ENCODE measurements around the gene PDLIM1.

Gene PDLIM1

DNA sequence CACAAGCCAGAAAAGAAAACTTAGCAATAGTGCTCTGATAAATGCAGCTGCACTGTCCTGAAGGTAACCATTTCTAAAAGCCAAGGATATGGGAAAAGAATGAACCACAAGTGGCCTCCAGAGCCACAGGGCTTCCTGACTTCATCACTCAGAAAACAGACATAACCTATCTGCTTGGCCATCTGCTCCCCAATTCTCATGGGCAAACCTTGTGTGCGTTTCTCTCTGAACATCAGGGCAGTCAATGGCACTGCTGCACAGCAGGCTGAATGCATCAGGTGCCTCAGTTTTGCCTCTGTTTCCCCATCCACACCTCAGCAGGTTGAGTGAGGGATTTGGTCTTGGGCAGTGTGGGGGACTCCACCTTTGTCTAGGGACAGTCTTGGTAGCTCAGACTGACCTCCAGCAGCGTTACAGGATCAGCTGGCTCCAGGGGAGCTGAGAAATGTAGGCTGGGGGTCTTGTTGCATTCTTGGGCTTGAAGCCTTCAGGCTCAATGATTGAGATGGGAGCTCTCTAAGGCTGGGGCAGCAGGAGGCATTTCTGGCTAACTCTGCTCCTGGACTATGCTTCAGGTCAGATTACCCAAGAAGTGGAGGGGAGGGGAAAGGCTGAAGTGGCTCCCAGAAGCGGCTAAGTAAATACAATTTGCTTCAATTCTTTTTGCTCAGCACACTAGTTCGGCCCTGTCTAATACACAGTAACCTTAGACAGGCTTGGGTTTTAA lies 23.6 kb upstream of the PDLIM1 start:
- DNase-seq (ENCODE audit: low spot score): no peak

DNA sequence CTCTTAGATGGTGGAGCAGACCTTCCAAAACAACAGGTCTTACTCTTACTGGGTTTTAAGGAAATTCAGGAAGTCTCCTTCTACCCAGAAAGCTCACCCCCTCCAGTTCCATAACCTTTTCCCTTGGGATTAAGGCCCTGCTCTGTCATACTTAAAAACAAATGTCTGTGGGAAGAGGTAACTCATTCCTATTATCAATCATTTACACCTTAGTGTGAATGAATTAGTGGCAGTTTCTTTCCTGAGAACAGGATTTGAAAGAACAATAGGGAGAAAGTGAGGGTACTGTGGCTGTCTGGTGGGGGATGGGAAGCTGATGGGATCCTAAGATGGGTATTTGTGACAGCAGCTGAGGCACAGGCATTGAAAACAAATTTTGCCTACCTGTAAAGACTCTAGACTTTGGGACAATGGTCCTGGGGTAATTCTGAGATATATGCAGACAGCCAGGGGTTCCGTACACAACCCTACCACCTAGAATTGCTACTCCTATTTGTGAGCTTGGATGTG lies 22.2 kb upstream of the PDLIM1 start:
- no peak for DNase-seq (ENCODE audit: low spot score)

DNA sequence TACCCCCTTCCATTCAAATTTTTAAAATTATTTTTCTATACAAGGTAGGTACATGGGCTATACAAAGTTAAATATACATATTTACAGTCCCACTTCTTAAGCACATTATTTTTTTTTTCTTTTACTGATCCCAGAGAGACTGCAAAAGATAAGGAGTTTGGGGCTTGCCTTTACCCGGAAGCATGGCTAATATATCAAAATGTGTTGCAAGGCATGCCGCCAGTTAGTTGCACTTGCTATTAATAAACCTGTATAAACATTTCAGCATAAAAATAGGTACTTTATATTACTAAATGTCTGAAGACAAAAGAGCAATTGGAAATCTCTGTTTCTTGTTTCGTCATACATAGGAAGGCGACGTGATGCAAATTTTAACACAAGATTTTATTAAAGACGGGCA lies 21.5 kb upstream of the PDLIM1 start:
- no peak for DNase-seq (ENCODE audit: low spot score)

DNA sequence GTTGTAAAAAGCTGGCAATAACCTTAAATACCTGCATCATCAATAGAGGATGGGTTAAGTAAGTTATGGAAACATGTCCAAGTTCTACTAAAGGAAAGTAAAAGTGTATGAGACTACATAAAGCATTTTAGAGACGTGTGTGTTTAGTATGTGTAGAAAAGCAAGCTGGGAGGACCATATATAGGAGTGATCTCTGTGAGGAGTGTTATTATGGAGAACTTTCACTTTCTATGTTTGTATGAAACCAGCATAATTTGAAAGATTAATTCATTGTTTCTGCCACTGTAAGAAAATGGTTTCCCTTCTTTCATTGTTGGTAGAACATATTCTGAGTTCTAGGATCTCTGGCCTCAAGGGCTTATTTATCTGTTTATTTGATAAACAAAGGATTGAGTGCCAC lies 19.2 kb upstream of the PDLIM1 start:
- no peak for DNase-seq (ENCODE audit: low spot score)

DNA sequence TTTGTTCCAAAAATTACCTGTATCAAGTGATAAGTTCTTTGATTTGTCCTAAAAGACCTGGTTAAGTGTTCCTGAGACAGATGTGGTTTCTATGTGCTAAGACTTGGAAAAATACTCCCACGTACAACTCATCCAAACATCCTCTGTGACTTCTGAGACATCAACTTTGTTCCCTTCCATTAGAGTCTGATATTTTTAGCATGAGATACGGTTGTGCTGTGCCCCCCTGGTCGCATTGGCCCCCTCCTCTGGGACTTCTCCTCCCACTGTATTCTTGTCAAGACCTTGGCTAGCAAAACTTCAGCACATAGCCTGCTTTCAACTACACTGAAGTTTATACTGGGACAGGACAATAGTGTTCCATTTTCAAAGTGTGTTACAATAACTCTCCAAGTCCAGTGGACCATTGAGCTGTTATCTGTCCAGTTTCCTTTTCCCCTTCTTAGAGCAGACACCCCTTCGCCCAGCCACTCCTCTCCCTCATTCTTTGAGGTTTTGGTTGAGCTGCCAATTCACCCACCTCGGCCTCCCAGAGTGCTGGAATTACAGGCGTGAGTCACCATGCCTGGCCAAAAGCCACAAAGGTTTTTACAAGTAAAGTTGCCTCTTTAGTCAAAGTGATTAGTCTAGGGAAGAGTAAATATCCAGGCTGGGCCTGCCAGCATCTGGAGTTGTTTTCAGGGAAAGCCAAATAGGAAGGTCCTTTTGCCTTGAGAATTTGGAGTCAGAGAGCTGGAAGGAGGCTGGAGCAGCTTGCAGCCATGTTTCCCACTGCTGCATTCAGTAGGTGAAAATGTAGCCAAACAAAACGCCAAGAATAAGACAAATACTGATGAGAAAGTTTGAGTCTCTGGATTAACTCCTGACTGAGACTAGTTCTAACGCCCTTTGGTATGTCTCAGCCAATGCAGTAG lies 17.8 kb upstream of the PDLIM1 start:
- no peak for DNase-seq (ENCODE audit: low spot score)

DNA sequence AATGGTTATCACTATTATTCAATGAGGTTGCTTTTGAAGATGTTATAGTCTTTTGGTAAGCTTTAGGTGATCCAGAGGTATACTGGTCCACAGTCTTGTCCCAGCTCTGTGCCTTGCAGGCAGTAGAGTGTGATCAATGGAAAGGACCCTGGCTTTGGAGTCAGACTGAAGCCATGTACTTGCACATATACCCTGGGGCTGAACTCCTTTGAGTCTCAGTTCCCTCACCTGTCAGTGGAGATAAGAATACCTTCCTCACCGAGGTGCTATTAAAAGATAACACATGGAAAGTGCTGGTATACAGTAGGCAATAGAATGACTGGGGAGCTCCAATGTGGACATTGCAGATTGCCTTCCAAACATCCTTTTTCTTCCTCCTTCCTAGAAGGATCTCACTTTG lies 16.0 kb upstream of the PDLIM1 start:
- no peak for DNase-seq (ENCODE audit: low spot score)

DNA sequence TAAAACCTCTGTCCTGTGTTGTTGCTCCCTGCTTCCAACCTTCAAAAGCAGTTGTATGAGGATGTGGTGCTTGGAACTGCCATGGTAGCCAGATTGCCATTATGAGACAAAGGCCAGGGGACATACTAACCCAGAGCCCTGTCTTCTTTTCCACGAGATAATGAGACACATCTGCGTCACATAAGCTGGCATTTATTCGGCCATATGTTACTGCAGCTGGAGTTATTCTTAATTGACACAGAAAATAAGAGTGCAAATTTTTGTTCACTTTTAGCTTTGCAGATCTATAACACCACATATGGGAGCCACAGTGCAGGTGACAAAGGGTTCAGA lies 15.5 kb upstream of the PDLIM1 start:
- DNase-seq (ENCODE audit: low spot score): no peak

DNA sequence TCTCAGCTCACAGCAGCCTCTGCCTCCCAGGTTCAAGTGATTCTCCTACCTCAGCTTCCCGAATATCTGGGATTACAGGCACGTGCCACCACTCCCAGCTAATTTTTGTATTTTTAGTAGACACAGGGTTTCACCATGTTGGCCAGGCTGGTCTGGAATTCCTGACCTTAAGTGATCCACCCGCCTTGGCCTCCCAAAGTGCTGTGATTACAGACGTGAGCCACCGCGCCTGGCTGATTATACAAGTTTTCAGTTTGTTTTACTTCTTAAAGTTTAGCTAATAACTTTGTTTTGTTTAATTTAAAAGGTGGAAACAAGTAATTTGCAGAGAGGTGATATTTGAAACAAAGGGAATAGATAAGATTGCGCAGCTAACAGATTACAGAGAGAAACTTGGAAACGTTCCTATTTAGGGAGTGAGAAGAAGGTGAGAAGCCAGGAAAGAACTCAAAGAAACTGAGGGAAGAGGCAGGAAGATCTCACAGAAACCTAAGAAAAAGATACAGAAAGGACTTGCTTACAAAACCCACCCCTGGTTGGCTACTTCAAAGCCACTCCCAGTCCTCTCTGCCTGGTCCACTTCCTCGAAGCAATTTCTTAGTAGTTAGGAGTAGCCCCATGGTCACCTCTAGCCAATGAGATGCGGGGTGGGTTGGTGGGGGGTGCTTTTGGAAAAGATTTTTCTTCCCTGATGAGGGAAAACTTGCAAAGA lies 15.0 kb upstream of the PDLIM1 start:
- DNase-seq (ENCODE audit: low spot score): no peak

DNA sequence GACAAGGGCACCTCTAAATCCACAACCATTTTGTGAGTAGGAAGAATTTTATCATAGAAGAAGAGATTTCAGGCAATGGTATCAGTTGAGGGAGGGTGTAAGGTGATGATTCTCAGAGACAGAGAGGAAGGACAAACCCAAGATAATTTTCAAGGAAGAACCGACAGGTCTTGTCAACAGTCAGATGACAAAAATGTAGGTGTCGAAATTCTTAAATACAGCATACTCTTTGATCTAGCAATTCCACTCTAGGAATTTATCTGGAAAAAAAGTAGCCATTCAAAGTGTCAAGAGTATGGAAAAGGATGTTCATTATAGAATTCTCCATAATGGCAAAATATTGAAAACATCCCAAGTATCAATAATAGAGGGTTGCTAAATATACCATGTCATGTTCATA lies 14.2 kb upstream of the PDLIM1 start:
- no peak for DNase-seq (ENCODE audit: low spot score)

DNA sequence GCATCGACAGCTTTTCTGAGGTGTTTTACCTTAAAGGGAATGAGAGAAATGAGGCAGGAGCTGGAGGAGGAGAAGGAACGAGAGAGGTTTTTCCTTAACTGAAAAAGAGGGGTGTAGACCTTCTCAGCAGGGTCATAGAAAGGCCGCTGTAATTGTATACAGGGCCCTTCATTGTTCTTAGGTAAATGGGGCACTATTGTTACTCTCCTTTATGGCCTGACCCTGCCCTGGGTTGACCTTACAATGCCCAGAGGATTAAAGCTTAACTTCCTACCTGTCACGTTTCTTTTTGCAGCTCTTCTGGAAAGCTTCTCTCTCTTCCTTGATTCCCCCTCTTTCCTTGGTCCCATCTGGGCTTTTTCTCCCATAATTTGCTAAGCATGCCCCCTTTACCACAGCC lies 13.7 kb upstream of the PDLIM1 start:
- no peak for DNase-seq (ENCODE audit: low spot score)

DNA sequence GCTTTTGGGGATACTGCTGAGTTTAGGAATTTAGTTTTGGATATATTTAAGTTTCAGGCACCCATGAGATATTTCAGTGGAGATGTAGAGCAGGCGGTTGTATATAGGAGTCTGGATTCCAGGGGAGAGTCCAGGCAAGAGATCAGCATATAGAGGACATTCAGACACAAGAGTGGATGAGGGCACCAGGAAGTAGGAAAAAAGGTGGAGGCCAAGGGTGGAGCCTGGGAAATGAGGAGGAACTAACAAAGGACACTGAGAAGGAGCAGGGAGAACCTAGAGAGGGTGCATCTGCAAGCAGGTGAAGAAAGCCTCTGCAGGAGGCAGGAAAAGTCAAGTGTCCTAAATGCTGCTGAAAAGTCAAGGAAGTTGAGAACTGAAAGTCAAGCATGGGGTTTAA lies 13.1 kb upstream of the PDLIM1 start:
- no peak for DNase-seq (ENCODE audit: low spot score)

DNA sequence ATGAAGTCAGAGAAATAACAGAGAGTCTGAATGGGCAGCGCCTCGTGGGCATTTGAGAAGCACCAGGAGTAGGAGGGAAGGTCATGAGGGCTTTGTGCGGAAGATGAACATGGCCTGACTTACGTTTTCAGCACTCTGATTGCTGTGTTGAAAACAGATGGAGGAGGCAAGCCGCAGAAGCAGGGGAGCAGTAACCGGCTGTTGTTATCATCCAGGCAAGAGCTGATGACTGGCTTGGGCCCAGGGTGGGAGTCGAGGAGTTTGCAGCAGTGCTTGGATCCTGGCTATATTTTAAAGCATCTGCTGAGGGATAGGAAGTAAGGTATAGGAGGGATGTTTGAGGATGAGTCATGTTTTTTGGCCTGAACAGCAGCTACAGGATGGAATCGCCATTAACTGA lies 12.7 kb upstream of the PDLIM1 start:
- DNase-seq (ENCODE audit: low spot score): no peak

DNA sequence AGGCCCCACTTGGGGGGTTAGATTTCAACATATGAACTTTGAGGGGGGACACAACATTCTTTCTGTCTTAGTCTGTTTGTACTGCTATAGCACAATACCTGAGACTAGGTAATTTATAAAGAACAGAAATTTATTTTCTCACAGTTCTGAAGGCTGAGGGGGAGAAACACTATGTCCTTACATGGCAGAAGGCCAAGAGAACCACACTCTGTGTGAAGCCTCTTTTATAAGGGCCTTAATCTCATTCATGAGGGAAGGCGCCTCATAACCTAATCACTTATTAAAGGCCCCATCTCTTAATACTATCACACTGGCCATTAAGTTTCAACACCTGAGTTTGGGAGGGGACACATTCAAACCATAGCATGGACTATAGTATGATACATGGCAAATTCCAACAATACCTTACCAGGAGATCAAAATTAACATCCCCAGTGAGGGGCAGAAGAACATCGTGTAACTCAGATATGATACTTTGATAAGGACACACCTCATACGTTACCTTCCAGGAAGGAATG lies 9.3 kb upstream of the PDLIM1 start:
- no peak for DNase-seq (ENCODE audit: low spot score)

DNA sequence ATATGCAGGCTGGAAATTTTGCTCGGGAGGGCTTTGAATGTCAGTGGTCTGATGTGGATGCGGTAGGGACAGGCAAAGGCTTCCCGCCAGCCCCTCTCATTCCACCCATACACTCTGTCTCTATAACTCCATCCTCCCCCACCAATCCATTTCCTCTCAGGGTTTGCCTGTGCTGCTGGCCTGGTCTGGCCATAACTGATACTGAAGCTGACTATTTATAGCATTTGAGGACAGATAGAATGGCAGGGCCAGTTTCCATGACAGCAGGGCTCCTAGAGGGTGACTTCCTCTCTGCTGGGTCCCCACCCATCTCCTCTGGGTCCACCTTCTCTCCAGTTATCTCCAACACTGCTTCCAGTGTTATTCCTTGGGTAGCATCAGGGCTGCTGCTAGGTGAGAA lies 6.6 kb upstream of the PDLIM1 start:
- no peak for DNase-seq (ENCODE audit: low spot score)

DNA sequence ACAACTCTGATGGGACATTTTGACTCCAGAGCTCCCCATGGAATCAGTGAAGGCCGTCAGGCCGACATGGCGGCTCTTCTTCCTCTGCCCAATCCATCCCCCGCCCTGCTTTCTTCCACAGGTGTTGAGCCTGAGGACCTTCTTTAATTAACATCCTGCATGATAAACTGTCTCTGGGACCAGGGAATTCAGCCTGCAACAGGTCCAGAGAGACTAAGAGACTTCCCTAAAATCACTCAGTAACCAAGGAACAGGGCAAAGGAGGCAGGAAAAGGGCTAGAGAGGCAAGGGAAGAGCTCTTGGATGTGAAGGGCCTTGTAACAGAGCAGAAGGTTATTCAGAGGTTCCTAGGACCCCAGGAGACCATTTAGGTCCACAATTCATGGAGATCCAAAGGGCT lies 6.0 kb upstream of the PDLIM1 start:
- no peak for DNase-seq (ENCODE audit: low spot score)

DNA sequence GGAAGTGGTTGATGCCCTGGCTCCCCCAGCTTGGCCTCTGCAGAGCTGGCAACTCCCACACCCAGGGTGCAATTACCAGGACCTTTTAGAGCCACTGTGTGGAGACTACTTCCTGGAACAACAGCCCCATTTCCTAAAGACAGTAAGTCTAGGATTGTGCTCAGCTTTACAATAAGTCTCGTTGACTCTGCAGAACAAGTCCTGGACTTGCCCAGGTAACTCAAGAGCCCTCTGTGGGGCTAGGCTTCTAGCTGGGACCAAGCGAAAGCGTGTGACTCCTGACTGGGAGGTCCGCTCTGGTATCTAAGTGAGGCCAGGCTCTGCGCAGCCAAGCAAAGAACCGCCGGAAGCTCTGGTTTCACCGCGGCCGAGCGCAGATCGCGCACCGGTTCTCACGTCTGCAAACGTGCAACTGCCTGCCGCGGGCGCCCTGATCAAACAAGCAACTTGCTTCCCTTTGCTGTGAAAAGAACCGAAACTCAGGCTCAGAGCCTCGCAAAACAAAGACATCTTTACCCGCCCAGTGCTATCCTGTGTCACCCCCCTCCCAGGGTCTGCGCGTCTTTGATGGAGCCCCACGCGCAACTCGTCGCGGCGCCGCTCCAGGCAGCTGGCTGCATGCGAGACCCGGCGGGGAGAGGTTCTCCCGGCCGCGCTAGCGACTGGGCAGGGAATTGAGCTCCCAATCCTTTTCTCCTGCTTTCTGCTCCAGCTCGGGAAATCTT lies 4.4 kb upstream of the PDLIM1 start:
- DNase-seq (ENCODE audit: low spot score): no peak

DNA sequence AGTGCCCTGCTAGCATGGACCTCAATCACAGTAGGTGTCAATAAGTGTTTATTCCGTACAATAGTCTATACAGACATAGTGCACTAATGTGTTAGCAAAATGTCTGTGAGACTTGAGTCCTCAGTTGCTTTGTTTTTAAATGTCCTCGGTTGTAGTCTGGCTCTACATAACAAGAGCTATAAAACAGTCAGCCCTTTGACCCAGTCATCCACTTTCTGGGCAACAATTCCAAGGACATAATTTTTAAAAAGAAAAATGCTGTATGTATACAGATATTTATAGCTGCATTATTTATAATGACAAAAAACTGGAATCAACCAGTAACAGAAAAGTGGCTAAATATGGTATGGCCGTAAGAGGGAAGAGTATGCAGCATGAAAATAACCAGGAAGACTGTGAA lies 2.8 kb upstream of the PDLIM1 start:
- DNase-seq (ENCODE audit: low spot score): no peak

DNA sequence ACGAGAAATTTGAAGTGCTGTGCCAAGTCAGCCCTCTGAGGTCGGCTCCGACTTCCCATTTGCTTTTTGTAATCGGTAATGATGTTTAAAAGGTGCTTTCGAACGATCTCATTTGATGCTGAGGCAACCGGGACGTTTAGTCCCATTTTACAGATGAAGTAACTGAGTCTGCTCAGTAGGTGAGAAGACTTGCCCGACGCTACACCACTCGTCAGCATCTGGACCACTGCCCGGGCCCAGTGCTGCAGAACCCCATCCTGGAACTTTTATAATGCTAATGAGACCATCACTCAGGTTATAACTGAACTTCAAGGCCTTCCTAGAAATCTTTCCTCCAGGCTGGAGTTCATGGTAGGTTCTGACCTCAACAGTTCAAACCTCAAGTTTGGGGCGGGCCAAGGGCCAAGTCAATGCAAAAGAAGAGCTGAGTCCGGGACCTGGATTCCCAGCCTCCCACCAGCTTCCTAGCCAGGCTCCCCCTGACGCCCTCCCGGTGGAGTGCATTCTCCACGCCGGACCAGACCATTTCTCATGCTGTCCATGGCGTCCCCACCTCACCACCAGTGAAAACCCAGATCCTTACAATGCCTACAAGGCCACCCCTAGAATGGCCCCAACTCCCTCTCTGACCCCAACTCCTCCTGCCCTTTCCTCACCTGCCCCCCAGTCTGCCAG lies 699 bp upstream of the PDLIM1 start:
- DNase-seq (ENCODE audit: low spot score): no peak

DNA sequence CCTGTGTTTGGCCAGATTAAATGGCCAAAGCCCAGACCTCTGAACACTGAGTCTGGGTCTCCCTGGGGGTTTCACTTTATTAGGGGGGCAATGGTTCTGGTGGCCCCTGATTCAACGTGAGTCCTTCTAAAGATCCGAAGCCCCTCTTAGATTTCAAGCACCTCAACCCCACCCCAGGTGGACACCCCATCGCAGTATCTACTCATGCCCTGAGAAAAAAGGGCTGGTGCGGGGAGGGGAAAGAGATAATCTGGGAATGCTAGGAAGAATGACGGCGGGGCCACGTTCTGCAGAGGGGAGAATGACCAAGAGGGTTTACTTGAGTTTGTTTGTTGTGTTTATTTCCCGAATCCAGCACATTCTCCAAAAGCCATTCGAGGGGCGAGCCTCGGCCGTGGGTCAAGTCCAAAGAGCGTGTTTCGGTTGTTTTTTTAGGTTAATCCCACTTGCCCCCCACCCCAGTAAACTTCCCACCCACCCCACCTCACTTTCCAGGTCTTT lies 832 bp downstream of the PDLIM1 start:
- no peak for DNase-seq (ENCODE audit: low spot score)

DNA sequence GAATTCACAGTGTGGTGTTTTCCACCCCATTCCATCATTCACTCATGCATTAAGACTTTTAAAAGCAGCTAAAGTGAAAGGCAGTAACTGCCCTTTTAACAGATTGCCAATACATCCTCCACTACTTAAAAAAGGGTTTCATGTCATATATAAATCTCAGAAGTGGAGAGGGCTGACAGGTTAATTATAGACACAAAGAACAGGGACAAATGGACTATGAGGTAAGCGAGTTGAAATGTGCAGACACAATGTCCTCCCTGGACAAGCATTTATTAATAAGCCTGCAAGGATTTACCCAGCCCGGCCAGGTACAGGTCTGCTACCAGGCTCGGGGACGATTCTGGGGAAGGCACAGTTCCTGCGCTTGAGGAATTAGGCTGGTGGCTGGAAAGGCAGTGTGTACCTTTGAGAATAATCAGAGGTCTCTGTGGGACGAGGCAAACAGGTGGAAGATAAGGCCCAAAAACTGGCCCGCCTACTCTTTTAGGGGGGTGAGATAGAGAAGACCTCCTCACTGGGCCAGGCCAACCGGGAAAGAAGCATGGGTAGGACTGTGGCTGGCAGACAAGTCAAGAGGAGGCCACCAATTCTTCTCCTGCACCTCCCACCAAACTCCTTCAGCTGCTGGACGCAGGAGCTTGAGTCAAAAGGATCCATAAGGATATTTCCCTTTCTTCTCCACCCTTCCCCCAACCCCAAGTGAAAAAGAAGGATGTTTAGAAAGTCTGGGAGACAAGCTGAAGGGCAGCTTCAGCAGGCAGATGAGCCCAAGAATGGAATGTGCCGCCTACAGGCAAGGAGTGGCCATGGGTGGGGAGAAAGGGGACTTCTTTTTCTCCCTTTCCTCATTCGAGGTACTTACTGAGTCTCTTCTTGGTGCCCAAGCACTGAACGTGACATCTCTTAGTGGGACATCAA lies 1.5 kb downstream of the PDLIM1 start:
- DNase-seq (ENCODE audit: low spot score): no peak
